Natural killer cell (primary cell): ENCODE measurements around the gene PCDH9. TPM values are rescaled to one million over a fixed set of nuclear protein-coding genes. Genes with fewer than 3 reads are reported as not detected.
"Not testable (repeated sequence)": the region's sequence is repeated elsewhere in the genome, so short reads cannot be mapped to it uniquely, and the experiment has no call there.

ENCODE experiments used
- ATAC-seq, 3 donors: fragments of 150-1000 bp in 2 of 3; fragments of 200-7000 bp in 1 of 3; cut with Tn5 transposase; 1 replicate in 1 of 3; 2 replicates in 2 of 3; pipeline ENCODE4 v1.10.0; 2021; ENCODE audit warnings: mild to moderate bottlenecking in 2 of 3, moderate library complexity in 2 of 3
- DNase-seq, 2 donors: peaks; one replicate each; pipeline versions ENCODE4 v3.0.0 to v3.0.0-alpha.2; 2013 to 2021; ENCODE audit warnings: mixed read lengths in 1 of 2
- H3K27ac ChIP-seq: one replicate; pipeline ENCODE4 v1.5.1; 2013; ENCODE audit warnings: mild to moderate bottlenecking, low read length
- H3K27me3 ChIP-seq: one replicate; pipeline ENCODE4 v1.6.1; 2013; ENCODE audit warnings: low read length; ENCODE audit not compliant: control insufficient read depth, insufficient read depth
- H3K36me3 ChIP-seq: one replicate; pipeline ENCODE4 v1.6.1; 2013; ENCODE audit warnings: low read length; ENCODE audit not compliant: control insufficient read depth, insufficient read depth
- H3K4me1 ChIP-seq: one replicate; pipeline ENCODE4 v1.6.1; 2013; ENCODE audit warnings: low read length; ENCODE audit not compliant: control insufficient read depth, insufficient read depth
- H3K4me3 ChIP-seq: one replicate; pipeline ENCODE4 v1.5.1; 2013; ENCODE audit warnings: low read length
- H3K9me3 ChIP-seq: one replicate; pipeline ENCODE4 v1.6.1; 2013; ENCODE audit warnings: low read length; ENCODE audit not compliant: control insufficient read depth, insufficient read depth
- H3K27ac Mint-ChIP-seq, 2 donors: one replicate each; pipeline ENCODE4 v1.8.0; 2022; ENCODE audit warnings: mild to moderate bottlenecking in 2 of 2, mixed read lengths in 2 of 2, moderate library complexity in 1 of 2
- H3K27me3 Mint-ChIP-seq, 2 donors: one replicate each; pipeline ENCODE4 v1.8.0; 2022; ENCODE audit warnings: low read depth in 2 of 2, mixed read lengths in 2 of 2
- H3K36me3 Mint-ChIP-seq: one replicate; pipeline ENCODE4 v1.8.0; 2022; ENCODE audit warnings: mixed read lengths
- H3K4me1 Mint-ChIP-seq, 2 donors: one replicate each; pipeline ENCODE4 v1.8.0; 2022; ENCODE audit warnings: mixed read lengths in 2 of 2
- H3K4me3 Mint-ChIP-seq: one replicate; pipeline ENCODE4 v1.8.0; 2022; ENCODE audit warnings: mild to moderate bottlenecking, moderate library complexity, mixed read lengths
- H3K9me3 Mint-ChIP-seq, 2 donors: one replicate each; pipeline ENCODE4 v1.8.0; 2022; ENCODE audit warnings: mixed read lengths in 2 of 2
- WGBS: methylation state at CpG from one replicate; pipeline ENCODE4 v1.1.7; 2013; ENCODE audit warnings: missing lambda C conversion rate; ENCODE audit not compliant: insufficient coverage; 5-methylcytosine and 5-hydroxymethylcytosine counted together
- intact Hi-C: fragments of 100-400 bp; cut with micrococcal nuclease; formaldehyde crosslinking; loops from one replicate; pipeline ENCODE4 v1.14.2; 2022
- total RNA-seq, 4 donors: library from RNA; stranded (reverse); fragments of 120-200 nt in 1 of 4; gene quantifications; one replicate each; pipeline versions ENCODE4 v1.2.3 to v1.2.4, GENCODE V29; 2013 to 2022
- TF ChIP-seq, protein P1 (sequence below): fragments of 200-600 bp; IDR thresholded peaks from one replicate; pipeline ENCODE4 v1.8.0; 2022; ENCODE audit warnings: antibody characterized with exemption

PCDH9 gene
- total RNA-seq, 3 donors from 2014 or later (not counting 1 experiment from before 2014, with no cell fraction given): 0.43 to 1.5 (median 0.68) TPM

DNA sequence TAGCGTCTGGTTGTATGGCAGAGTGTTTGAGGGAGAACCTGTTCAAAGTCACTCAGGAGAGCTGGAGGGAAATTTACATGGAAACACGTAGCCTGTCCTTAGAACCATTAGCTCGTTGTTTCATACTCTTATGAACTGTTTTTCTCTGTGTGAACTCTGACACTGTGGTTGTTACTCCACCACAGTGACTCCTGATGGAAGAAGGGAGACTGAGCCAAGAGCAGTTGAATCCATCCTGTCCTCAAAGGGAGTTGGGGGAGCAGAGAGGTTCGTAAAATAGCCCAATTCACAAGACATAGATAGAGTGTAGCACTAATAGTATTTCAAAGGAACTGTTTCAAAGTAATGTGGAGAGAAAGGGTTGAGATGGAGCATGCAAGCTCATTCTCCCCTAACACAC lies 964.8 kb downstream of the PCDH9 start:
- no peaks in the 10 kb centered on the region for H3K36me3 ChIP-seq
- intact Hi-C loops: no loop called here
- H3K4me3 Mint-ChIP-seq: no peak overlapping the region
- H3K27me3 Mint-ChIP-seq: peaks cover 0 to 8% of the 10 kb centered on the region in 2 donors
- ATAC-seq: no peak
- H3K9me3 Mint-ChIP-seq: peaks cover 0 to 2% of the 10 kb centered on the region in 2 donors
- H3K27ac Mint-ChIP-seq: no peak overlapping the region
- DNase-seq: no peak
- no peak overlapping the region for H3K4me3 ChIP-seq
- no peaks in the 10 kb centered on the region for H3K9me3 ChIP-seq
- H3K4me1 ChIP-seq: no peaks in the 10 kb centered on the region
- no peaks in the 10 kb centered on the region for H3K4me1 Mint-ChIP-seq
- H3K27ac ChIP-seq: no peak overlapping the region
- 86% methylated on average over 4 of the region's 4 CpGs for WGBS
- H3K27me3 ChIP-seq: no peaks in the 10 kb centered on the region
- H3K36me3 Mint-ChIP-seq: no peaks in the 10 kb centered on the region
- TF ChIP-seq, protein P1, sequence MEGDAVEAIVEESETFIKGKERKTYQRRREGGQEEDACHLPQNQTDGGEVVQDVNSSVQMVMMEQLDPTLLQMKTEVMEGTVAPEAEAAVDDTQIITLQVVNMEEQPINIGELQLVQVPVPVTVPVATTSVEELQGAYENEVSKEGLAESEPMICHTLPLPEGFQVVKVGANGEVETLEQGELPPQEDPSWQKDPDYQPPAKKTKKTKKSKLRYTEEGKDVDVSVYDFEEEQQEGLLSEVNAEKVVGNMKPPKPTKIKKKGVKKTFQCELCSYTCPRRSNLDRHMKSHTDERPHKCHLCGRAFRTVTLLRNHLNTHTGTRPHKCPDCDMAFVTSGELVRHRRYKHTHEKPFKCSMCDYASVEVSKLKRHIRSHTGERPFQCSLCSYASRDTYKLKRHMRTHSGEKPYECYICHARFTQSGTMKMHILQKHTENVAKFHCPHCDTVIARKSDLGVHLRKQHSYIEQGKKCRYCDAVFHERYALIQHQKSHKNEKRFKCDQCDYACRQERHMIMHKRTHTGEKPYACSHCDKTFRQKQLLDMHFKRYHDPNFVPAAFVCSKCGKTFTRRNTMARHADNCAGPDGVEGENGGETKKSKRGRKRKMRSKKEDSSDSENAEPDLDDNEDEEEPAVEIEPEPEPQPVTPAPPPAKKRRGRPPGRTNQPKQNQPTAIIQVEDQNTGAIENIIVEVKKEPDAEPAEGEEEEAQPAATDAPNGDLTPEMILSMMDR: no peak

DNA sequence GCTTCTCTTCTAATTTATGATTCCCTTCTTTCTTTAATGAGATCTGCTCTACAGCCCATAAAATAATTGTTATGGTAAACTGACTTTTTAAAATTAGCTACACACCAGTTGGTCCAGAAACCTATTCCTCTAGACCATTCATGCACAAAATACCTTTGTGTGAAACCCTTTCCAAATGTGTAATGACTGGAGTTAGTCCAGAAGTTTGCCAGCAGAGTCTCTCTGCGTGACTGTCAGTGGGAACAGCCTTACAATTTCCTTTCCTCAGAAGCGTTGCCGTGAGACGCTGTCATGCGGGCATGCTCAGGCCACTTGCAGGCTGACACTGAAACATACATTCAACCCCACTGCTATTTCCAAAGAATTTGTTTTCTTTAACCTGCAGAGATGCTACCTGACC lies 965.2 kb downstream of the PCDH9 start:
- no peak overlapping the region for H3K27ac ChIP-seq
- no peaks in the 10 kb centered on the region for H3K36me3 Mint-ChIP-seq

DNA sequence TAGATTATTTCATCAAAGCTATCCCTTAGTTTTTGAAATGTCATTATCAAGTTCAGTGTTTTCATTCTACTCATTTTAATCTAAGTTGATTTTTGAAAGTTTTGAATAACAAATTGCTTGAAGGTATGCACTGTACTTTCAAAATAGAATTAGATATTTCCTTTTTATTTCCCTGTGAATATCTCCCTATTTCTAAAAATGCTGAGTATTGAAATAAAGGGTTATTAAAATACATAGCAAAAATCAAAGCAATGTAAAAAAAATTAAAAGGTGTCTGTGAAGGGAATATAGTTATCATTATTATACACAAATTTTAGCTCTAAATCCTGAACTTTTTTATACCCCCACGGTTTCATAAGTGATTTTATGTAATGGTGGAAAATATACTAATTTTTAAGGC lies 967.8 kb downstream of the PCDH9 start:
- intact Hi-C loops: no loop called here
- no CpG with 5 or more reads among the region's 1 CpG for WGBS
- TF ChIP-seq, protein P1: no peak

More for the DNA sequence above, 965.2 kb downstream of the PCDH9 start:
- no peaks in the 10 kb centered on the region for H3K27me3 ChIP-seq
- H3K4me3 ChIP-seq: no peak overlapping the region
- WGBS: 94% methylated on average over 5 of the region's 5 CpGs
- H3K4me3 Mint-ChIP-seq: no peak overlapping the region
- ATAC-seq (no peak), DNase-seq (no peak)
- no peaks in the 10 kb centered on the region for H3K4me1 Mint-ChIP-seq
- intact Hi-C loops: no loop called here
- no peaks in the 10 kb centered on the region for H3K36me3 ChIP-seq
- peaks cover 0 to 8% of the 10 kb centered on the region in 2 donors for H3K27me3 Mint-ChIP-seq
- no peak overlapping the region for H3K27ac Mint-ChIP-seq
- peaks cover 0 to 2% of the 10 kb centered on the region in 2 donors for H3K9me3 Mint-ChIP-seq
- TF ChIP-seq, protein P1: no peak
- no peaks in the 10 kb centered on the region for H3K4me1 ChIP-seq
- H3K9me3 ChIP-seq: no peaks in the 10 kb centered on the region

DNA sequence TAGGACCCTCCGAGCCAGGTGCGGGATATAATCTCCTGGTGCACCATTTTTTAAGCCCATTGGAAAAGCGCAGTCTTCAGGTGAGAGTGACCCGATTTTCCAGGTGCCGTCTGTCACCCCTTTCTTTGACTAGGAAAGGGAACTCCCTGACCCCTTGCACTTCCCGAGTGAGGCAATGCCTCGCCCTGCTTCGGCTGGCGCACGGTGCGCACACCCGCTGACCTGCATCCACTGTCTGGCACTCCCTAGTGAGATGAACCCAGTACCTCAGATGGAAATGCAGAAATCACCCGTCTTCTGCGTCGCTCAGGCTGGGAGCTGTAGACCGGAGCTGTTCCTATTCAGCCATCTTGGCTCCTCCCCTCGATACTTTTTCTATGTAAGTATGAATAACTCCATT lies 970.7 kb downstream of the PCDH9 start:
- H3K36me3 ChIP-seq, H3K27ac ChIP-seq, H3K27me3 ChIP-seq, H3K4me1 Mint-ChIP-seq, intact Hi-C loops, H3K4me3 Mint-ChIP-seq, H3K36me3 Mint-ChIP-seq, DNase-seq, H3K4me3 ChIP-seq, H3K27ac Mint-ChIP-seq, H3K27me3 Mint-ChIP-seq, ATAC-seq, H3K9me3 Mint-ChIP-seq, H3K4me1 ChIP-seq, H3K9me3 ChIP-seq: not testable (repeated sequence)
- 96% methylated on average over 11 of the region's 17 CpGs for WGBS

More for the DNA sequence above, 967.8 kb downstream of the PCDH9 start:
- H3K4me1 Mint-ChIP-seq: no peaks in the 10 kb centered on the region
- Histone ChIP-seq H3K27me3 (no peaks in the 10 kb centered on the region), H3K27ac (no peak overlapping the region), H3K9me3 (no peaks in the 10 kb centered on the region), H3K4me3 (no peak overlapping the region), H3K36me3 (no peaks in the 10 kb centered on the region), H3K4me1 (no peaks in the 10 kb centered on the region)
- no peak overlapping the region for H3K4me3 Mint-ChIP-seq
- H3K9me3 Mint-ChIP-seq: no peaks in the 10 kb centered on the region
- ATAC-seq (no peak), DNase-seq (no peak)
- H3K27me3 Mint-ChIP-seq: peaks cover 0 to 8% of the 10 kb centered on the region in 2 donors
- no peaks in the 10 kb centered on the region for H3K36me3 Mint-ChIP-seq
- H3K27ac Mint-ChIP-seq: no peak overlapping the region
